OCI-LY1 (cell line): Measurements from ENCODE around the gene MICB.

ENCODE experiments used
- H2AFZ ChIP-seq: fragments of 200-600 bp; sonication (generic), shearing (Covaris generic); 2 replicates; pipeline ENCODE4 v1.6.0; 2014; ENCODE audit warnings: antibody characterized with exemption, mild to moderate bottlenecking, low read length
- H3F3A ChIP-seq: fragments of 200-600 bp; sonication (generic), shearing (Covaris generic); 2 replicates; pipeline ENCODE4 v1.6.0; 2014; ENCODE audit warnings: mild to moderate bottlenecking, antibody characterized with exemption, low read length, moderate library complexity; ENCODE audit not compliant: insufficient read depth
- H3K27ac ChIP-seq: fragments of 200-600 bp; sonication (generic); 2 replicates; pipeline ENCODE4 v1.5.1; 2014; ENCODE audit warnings: low read length, mixed run types, mild to moderate bottlenecking, low read depth; ENCODE audit not compliant: poor library complexity, severe bottlenecking
- H3K27me3 ChIP-seq: fragments of 200-600 bp; sonication (generic); 2 replicates; pipeline ENCODE4 v1.6.0; 2014; ENCODE audit warnings: antibody characterized with exemption, mild to moderate bottlenecking, low read length, moderate library complexity; ENCODE audit not compliant: insufficient read depth
- H3K36me3 ChIP-seq: fragments of 200-600 bp; sonication (generic); 2 replicates; pipeline ENCODE4 v1.6.1; 2014; ENCODE audit warnings: mild to moderate bottlenecking, antibody characterized with exemption, low read length, moderate library complexity, mixed read lengths; ENCODE audit not compliant: insufficient read depth
- H3K4me1 ChIP-seq: fragments of 200-600 bp; sonication (generic); 2 replicates; pipeline ENCODE4 v1.5.1; 2014; ENCODE audit warnings: mild to moderate bottlenecking, low read length, moderate library complexity; ENCODE audit not compliant: insufficient read depth, severe bottlenecking
- H3K4me2 ChIP-seq: fragments of 200-600 bp; sonication (generic), shearing (Covaris generic); 2 replicates; pipeline ENCODE4 v1.6.1; 2014; ENCODE audit warnings: low read length
- H3K4me3 ChIP-seq: fragments of 200-600 bp; sonication (generic); 2 replicates; pipeline ENCODE4 v1.5.1; 2014; ENCODE audit warnings: low read length, low read depth, mild to moderate bottlenecking, mixed read lengths; ENCODE audit not compliant: poor library complexity, severe bottlenecking
- H3K79me2 ChIP-seq: fragments of 200-600 bp; shearing (Covaris generic); 2 replicates; pipeline ENCODE4 v1.6.1; 2016; ENCODE audit warnings: mixed run types, low read length, mixed read lengths; ENCODE audit not compliant: insufficient read depth
- H3K9ac ChIP-seq: fragments of 200-600 bp; sonication (generic), shearing (Covaris generic); 2 replicates; pipeline ENCODE4 v1.6.1; 2014; ENCODE audit warnings: mild to moderate bottlenecking, low read length, mixed read lengths
- H3K9me2 ChIP-seq: fragments of 200-600 bp; sonication (generic), shearing (Covaris generic); 2 replicates; pipeline ENCODE4 v1.6.1; 2014; ENCODE audit warnings: low read depth, mild to moderate bottlenecking, low read length, mixed read lengths
- H3K9me3 ChIP-seq: fragments of 200-600 bp; shearing (Covaris generic); 2 replicates; pipeline ENCODE4 v1.6.1; 2014; ENCODE audit warnings: low read length, mixed read lengths
- H4K20me1 ChIP-seq: fragments of 200-600 bp; sonication (generic), shearing (Covaris generic); 2 replicates; pipeline ENCODE4 v1.6.0; 2016; ENCODE audit warnings: mild to moderate bottlenecking, low read length; ENCODE audit not compliant: insufficient read depth
- EZH2 ChIP-seq: fragments of 200-600 bp; sonication (generic), shearing (Covaris generic); IDR thresholded peaks from 2 replicates; pipeline ENCODE4 v1.8.0; 2017; ENCODE audit warnings: borderline replicate concordance, mixed run types, mild to moderate bottlenecking, antibody characterized with exemption, low read length, moderate library complexity, mixed read lengths
- TF ChIP-seq, protein P1 (sequence below): fragments of 200-600 bp; sonication (generic), shearing (Covaris generic); IDR thresholded peaks from 2 replicates; pipeline ENCODE4 v1.5.1; 2017; ENCODE audit warnings: mild to moderate bottlenecking, antibody characterized with exemption, low read length, moderate library complexity, mixed read lengths

MICB gene

DNA sequence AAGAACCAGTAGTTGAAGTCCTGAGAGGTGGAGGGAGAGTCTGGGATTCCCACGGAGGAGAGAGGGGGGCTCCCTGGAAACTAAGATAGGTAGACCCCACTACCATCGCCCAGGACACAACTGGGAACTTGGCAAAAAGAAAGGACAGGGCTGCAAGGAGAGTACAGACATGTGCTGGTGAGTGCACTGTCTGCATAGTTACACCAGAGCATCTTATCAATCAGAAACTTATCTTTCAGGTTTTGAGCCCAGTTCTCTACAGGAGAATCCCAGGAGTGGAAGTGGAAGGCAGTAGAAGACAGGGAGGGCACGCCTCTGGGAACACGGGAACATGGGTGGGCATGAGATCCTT, 61.6 kb downstream of the MICB start:
- Histone ChIP-seq H3K27ac (peak overlapping the region; percentile 94), H3K9ac (peak overlapping the region; percentile 48)

DNA sequence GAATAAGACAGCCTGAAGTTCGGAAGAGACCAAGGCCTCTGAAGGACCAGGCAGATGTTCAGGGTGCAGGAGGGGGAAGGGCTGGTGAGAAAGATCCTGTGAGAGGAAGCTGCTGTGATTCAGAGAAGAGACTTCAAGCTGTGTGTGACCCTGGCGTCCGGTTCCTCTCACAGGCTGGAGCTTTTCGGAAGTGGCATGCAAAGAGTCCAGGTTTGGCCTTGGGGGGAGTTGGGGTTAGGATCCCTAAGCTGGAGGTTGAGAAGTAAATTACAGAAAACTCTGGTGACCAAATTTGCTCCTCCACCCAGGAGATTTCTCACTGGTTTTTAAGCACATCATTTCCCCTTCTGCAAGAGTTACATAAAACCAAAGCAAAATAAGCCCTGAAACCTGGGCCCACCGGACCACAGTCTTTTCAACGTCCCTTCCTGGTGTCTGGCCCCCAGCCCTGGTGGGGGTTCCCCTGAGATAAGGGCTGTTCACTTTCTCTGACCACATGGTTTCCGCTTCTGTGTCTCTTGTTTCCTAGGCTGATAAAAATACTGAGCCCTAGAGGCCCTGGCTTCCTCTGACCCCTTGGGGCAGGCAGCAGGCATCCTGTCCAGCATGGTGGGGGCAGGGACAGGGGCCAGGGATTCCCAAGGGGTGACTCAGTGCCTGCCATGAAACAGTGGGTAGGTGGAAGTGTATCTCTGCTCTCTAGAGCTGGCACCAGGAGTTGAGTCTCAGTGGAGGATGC, 62.2 kb downstream of the MICB start:
- Histone ChIP-seq H3K9me2 (no peaks in the 10 kb centered on the region), H3K4me1 (peaks cover 59% of the 10 kb centered on the region), H3K36me3 (peaks cover 14% of the 10 kb centered on the region), H3K27ac (peak overlapping the region; percentile 94), H4K20me1 (no peaks in the 10 kb centered on the region), H3K9me3 (no peaks in the 10 kb centered on the region), H3F3A (peaks cover 16% of the 10 kb centered on the region; the same call in 1 of the 2 replicates), H3K4me2 (peak overlapping the region; percentile 56), H3K9ac (peak overlapping the region; percentile 48), H3K4me3 (peak overlapping the region; percentile 27), H3K27me3 (no peaks in the 10 kb centered on the region), H3K79me2 (no peaks in the 10 kb centered on the region), H2AFZ (no peak overlapping the region)
- no peak for TF ChIP-seq EZH2
- TF ChIP-seq, protein P1, sequence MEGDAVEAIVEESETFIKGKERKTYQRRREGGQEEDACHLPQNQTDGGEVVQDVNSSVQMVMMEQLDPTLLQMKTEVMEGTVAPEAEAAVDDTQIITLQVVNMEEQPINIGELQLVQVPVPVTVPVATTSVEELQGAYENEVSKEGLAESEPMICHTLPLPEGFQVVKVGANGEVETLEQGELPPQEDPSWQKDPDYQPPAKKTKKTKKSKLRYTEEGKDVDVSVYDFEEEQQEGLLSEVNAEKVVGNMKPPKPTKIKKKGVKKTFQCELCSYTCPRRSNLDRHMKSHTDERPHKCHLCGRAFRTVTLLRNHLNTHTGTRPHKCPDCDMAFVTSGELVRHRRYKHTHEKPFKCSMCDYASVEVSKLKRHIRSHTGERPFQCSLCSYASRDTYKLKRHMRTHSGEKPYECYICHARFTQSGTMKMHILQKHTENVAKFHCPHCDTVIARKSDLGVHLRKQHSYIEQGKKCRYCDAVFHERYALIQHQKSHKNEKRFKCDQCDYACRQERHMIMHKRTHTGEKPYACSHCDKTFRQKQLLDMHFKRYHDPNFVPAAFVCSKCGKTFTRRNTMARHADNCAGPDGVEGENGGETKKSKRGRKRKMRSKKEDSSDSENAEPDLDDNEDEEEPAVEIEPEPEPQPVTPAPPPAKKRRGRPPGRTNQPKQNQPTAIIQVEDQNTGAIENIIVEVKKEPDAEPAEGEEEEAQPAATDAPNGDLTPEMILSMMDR, result no peak

More for the DNA sequence above, 61.6 kb downstream of the MICB start:
- Histone ChIP-seq H3K9me3 (no peaks in the 10 kb centered on the region), H3K4me1 (peaks cover 62% of the 10 kb centered on the region), H3K4me2 (peak overlapping the region; percentile 56), H2AFZ (no peak overlapping the region), H3K27me3 (no peaks in the 10 kb centered on the region), H3F3A (peaks cover 16% of the 10 kb centered on the region; the same call in 1 of the 2 replicates), H3K79me2 (no peaks in the 10 kb centered on the region), H3K9me2 (no peaks in the 10 kb centered on the region), H3K4me3 (peak overlapping the region; percentile 27), H4K20me1 (no peaks in the 10 kb centered on the region), H3K36me3 (peaks cover 14% of the 10 kb centered on the region)
- TF ChIP-seq, protein P1, result no peak
- no peak for TF ChIP-seq EZH2

DNA sequence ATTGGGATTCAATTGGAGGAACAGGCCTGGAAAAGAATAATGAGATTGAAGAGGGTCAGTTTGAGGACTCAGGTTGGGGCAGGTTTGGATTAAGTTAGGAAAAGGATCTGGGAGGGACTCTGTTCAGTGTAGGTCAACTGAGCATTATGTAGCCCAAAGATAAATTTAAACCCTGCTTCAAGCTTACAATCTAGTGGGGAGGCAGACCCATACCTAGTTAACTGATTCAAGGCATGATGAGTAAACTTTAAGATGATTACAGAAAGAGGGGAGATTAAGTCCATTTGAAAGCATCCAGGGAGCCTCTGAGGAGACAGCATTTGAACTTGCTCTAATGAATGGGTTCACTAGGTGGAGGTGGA, 62.7 kb downstream of the MICB start:
- H3K9me3 ChIP-seq, result no peaks in the 10 kb centered on the region
- no peaks in the 10 kb centered on the region for H3K27me3 ChIP-seq
- peak overlapping the region; percentile 48; the same call in 1 of the 2 replicates for H3K9ac ChIP-seq
- H3F3A ChIP-seq, result peaks cover 16% of the 10 kb centered on the region; the same call in 1 of the 2 replicates
- peaks cover 14% of the 10 kb centered on the region for H3K36me3 ChIP-seq
- no peak overlapping the region for H2AFZ ChIP-seq
- TF ChIP-seq, protein P1, result no peak
- no peak for TF ChIP-seq EZH2
- peak overlapping the region; percentile 94 for H3K27ac ChIP-seq
- H3K4me3 ChIP-seq, result no peak overlapping the region
- no peaks in the 10 kb centered on the region for H3K9me2 ChIP-seq
- H4K20me1 ChIP-seq, result no peaks in the 10 kb centered on the region
- no peaks in the 10 kb centered on the region for H3K79me2 ChIP-seq
- H3K4me2 ChIP-seq, result peak overlapping the region; percentile 56
- H3K4me1 ChIP-seq, result peaks cover 59% of the 10 kb centered on the region
